HG02852 (cell line): ENCODE data around the gene PLEKHG4B.
"Not testable (repeated sequence)": the region's sequence is repeated elsewhere in the genome, so short reads cannot be mapped to it uniquely, and the experiment has no call there.

Experiments
- ATAC-seq: cut with Tn5 transposase; IDR thresholded peaks from one replicate; pipeline ENCODE4 v1.9.1; 2021; ENCODE audit warnings: mild to moderate bottlenecking, moderate library complexity; ENCODE audit not compliant: unreplicated experiment

PLEKHG4B gene

DNA sequence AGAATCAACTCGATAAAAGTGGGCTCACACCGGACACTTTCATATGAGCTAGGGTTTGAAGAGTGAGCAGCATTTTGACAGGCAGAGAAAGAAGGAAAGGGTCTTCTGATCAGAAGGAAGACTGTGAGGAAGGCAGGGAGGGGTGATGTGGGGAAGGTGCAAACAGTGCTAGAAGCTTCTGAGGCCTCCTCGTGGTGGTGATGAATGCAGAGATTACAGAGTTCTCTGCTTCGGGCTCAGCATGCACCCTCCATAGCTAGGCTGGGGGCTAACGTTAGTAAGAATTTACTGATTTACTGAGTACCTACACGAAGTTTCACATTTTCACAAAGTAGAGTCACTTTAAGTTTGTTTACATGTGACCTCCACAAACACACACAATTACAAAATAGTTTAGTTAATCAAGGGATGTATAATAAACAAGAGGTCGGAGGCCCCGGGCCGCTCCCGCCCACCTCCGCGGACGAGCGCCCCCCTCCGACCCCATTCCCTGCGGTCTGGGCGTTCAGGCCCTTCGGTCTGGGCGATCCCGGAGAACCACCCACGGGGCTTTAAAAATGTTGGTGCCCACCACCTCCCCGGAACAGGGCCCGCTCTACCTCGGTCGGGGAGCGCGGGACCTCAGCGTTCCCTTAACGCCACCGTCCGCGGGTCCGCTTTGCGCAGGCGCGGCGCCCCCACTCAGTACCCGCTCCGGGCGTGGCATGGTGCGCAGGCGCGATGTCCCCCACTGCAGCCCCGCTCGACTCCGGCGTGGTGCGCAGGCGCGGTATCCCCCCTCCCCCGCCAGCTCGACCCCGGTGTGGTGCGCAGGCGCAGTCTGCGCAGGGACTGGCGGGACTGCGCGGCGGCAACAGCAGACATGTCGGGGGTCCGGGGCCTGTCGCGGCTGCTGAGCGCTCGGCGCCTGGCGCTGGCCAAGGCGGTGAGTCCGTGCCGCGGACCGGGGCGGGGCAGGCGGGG, 125.8 kb downstream of the PLEKHG4B start, which contains the start of the genes CCDC127 and SDHA:
Gene CCDC127 (minus strand): TSS at position 660 of the 963 bp plus-strand sequence. CDS start 1,304 bp downstream, outside the sequence.
Gene SDHA (plus strand): TSS at position 827 of the 963 bp plus-strand sequence. CDS start 36 bp downstream, at position 863.
- ATAC-seq = peak; percentile 75

DNA sequence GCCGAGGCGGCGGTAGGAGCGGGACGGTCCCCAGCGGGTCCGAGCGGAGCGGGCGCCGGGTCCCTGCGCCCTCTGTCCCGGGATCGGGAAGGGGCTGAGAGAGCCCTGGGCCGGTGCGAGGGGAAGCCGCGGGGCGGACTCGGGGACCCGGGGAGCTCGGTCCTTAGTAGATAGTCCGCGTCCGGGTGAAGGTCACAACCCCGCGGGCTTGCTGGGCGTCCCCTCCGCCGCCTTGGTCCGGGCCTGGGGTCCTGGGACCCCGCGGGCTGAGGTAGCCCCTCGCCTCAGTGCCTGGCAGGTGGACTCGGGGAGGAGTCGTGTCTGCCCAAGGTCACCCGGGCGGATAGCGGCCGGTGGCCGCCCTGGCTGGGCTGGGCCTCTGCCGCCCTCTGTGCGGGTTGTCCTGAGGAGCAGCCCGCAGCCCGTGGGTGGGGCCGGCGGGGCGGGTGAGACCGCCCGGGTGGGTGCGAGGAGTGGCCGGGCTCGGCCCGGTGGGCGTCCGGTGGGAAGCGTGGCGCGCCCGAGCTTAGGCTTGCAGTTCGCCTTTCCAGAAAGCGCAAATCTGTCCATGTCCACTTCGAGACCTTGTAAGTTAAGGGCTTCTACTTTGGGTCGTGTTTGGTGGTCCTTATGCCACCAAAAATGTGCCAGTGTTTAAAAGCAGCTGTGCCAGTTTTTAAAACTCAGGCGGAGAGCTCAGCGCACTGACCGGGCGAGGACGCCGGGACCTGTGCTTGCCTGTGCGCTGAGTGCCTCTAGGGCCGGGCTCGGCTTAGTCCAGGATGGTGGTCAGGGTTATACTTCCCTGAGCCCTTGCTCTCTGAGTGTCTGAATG, 126.7 kb downstream of the PLEKHG4B start:
- peak; percentile 27 for ATAC-seq

DNA sequence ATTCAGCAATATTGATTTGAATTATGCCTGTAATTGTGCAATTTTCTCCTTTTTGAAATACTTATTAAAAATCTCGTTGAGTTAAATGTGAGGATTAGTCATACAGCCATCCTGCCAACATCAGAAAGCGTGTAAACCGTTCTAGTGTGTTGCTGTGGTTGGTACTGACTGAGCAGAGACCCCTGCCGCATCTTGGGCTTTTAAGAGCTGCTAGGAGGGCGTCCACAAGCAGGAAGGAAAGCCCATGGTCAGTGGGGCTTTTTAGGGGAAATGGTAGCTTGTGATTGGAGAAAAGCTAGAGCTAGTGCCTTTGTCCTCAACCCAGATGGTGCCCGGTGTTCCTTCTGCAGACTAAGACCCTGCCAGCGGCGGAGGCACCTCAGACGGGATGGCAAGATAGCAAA, 127.5 kb downstream of the PLEKHG4B start:
- ATAC-seq = no peak

DNA sequence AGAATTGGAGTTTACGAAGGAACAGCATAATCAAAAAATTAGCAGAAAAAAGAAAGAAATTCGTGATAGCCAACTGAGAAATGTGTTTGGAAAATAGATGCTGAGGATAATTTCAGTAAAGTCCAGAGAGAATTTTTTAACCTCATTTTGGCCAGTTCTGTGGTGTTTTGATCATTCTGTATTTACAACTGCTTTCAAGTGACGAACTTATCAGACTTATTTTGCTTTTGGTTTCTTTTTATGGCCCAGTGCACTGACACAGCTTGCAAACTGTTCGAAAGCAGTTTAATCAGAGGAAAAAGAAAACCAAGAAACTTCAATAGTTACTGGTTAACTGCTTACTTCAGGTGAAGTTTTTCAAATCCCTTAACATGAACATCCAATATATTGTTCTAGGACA, 128.0 kb downstream of the PLEKHG4B start:
- ATAC-seq = no peak

DNA sequence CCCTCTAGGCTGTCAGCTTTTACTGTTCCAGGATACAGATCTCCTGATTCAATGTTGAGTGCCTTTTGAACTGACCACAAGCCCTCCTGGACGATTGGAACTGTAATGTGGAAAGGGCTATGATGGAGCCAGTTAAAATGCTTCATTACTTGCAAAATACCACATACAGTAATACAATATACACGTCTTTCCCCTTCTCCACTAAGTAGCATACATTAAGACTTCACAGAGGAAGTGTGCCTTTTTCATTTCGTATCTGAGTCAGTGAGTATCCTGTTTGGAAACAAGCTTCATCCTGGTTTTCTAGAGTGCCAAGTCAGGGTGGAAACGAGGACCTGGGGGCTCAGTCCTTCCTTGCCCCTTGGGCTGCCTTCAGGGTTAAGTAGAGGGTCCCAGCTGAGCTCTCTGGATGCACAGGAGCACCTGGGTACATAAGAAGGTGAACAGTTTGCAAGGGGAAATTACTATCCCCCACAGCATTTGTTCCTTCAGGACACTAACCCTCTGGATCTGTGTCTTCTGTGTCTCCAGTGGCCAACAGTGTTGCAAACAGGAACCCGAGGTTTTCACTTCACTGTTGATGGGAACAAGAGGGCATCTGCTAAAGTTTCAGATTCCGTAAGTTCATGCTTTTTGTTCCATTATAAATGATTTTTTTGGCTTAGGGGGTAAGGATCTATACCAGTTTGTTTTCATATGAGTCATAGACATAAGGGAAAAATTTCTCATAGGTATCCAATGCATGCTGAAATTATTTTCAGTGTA, 131.2 kb downstream of the PLEKHG4B start:
- ATAC-seq = not testable (repeated sequence)

DNA sequence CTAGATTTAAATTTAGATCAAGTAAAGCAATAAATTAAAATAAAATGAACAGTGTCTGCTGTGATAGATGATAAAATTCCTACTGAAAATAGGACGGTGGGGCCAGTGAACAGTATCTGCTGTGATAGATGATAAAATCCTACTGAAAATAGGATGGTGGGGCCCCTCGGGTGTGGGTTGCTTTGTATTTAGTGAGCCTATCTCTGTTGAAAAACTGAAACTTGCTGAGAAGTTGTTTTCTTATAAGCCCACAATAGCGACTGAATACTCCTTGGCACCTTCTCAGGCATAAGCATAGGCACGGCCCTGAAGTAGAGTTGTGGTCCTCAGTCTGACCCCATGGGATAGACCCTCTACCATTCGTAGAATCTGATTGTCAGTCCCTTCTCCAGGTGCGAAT, 131.8 kb downstream of the PLEKHG4B start:
- no peak for ATAC-seq

DNA sequence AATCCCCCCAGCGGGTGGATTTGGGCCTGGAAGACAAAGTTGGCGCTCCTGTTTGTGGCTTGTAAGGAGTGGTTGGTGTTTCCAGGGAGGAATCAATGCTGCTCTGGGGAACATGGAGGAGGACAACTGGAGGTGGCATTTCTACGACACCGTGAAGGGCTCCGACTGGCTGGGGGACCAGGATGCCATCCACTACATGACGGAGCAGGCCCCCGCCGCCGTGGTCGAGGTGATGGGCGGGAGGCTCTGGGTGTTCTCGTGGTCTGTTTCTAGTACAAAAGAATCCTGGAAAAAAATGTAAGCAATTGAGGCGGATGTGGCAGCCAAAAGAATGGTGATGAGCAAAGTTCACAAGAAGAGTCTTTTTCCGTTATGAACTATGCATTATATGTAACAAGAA, 133.4 kb downstream of the PLEKHG4B start:
- no peak for ATAC-seq

DNA sequence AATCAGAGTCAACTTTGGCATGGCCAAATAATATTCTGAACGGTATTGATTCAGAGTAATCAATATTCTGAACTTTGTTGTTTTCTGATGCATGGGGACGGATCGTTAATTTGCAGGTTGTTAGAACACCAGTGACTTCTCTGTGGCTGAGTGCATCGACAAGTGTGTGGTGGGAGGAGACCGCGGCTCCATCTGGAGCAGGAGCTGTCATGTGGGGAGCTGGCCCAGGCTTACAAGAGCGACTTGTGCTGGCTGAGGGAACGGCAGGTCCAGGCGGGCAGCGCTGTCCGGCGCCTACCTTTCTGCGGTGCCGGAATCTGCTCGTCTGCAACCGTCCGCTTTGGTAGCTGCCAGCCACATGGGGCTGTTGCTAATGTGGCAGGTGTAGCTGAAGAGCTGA, 135.4 kb downstream of the PLEKHG4B start:
- ATAC-seq = not testable (repeated sequence)

DNA sequence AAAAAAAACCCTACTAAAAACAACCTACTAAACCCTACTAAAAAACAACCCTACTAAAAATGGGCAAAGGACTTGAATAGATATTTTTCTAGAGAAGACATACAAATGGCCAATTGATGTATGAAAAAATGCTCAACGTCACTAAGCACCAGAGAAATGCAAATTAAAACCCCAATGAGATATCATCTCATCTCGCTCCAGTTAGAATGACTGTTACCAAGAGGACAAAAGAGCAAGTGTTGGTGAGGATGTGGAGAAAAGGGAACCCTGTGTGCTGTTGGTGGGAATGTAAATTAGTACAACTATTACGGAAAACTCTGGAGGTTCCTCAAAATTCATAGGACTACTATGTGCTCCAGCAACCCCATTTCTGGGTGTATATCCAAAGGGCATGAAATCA, 136.9 kb downstream of the PLEKHG4B start:
- ATAC-seq = no peak

DNA sequence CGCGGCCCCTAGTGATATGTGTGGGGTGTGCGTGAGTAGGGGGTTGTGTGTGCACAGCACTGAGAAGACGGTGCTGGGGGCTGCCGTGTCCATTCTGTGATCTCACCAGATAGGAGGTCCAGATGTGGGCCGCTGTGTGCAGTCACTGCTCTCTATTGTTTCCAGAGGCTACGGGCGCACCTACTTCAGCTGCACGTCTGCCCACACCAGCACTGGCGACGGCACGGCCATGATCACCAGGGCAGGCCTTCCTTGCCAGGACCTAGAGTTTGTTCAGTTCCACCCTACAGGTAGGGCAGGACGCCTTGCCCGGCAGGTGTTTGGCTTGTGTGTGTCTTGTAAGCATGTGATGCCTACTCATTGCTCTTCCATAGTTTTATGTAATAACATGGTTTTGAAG, 138.7 kb downstream of the PLEKHG4B start:
- no peak for ATAC-seq

DNA sequence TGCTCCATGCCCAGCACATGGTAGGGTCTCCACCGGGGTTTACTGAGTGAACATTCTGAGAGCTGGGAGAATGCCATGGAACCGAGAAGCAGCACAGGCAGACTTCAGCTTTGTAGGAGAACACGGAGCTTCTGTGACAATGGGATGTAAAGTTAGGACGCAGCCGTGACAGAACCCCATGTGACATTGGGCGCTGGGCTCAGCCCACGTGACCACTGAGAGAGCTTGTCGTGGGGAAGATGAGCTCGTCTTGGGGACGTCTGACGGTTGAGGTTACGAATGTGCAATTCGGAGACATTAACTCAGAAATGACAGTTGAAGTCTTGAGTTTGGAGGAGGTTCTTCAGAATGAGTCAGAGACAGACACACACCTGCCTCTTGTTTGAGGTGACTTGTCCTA, 139.7 kb downstream of the PLEKHG4B start:
- no peak for ATAC-seq

DNA sequence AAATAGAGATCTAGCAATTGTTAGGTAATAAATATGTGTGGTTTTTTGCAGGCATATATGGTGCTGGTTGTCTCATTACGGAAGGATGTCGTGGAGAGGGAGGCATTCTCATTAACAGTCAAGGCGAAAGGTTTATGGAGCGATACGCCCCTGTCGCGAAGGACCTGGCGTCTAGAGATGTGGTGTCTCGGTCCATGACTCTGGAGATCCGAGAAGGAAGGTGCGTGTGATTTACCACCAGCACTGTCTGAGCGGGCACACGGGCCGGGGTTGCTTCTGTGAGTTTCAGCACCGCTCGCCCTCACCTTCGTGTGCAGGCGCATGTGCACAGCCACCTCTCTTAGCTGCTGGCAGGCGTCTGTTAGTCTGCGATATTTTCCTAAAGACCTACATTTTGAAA, 141.5 kb downstream of the PLEKHG4B start:
- ATAC-seq = not testable (repeated sequence)

DNA sequence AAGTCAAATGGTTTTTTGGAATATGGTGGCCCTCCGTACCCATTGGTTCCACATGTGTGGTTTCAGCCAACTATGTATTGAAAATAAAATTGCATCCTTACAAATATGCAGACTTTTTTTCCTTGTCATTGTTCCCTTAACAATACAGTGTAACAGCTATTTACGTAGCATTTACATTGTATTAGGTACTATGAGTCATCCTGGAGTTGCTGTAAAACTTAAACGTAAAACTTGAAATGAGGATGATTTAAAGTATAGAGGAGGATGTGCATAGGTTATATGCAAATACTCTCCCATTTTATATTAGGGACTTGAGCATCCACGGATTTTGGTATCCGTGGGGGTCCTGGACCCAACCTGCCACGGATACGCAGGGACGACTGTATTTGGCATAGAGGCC, 142.5 kb downstream of the PLEKHG4B start:
- no peak for ATAC-seq

DNA sequence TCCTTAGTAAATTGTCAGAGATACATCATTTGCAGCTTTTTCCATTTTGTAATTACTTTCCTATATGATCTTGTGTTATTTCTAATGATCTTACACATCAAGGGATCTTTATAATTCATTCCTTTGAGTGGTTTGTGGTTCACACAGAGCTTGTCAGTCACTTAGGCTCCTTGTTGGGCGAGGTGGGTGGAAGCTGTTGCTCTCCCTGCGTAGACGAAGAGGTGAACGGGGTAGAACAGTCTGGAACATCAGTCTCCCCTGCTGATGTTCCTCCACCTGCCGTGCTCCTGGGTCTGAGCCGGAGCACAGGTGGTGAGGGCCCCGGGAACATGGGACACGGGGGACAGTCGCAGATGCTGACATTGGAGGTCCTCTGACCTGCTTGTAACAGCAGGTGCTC, 143.6 kb downstream of the PLEKHG4B start:
- not testable (repeated sequence) for ATAC-seq

DNA sequence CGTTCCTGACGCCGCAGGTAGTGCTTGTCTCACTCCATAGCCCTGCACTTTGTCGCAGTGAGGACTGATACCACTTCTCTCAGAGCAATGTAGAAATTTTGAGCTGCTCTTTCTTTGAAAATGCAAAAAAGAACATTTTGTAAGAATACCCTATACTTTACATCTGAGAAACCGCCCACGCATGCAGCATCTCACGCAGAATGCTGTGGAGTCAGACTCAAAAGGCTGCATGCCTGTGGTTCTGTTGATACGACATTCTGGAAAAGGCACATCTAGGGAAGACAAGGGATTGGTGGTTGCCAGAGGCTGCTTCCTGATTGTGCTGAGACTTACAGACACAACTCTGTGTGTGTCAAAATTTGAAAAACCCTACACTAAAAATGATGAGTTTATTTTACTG, 146.0 kb downstream of the PLEKHG4B start:
- not testable (repeated sequence) for ATAC-seq
